HG03139 (cell line): ENCODE data around the gene SNRPD2.
A peak's percentile ranks its signal among the peaks of the same experiment; 100 is the strongest.
"Not testable (repeated sequence)": the region's sequence is repeated elsewhere in the genome, so short reads cannot be mapped to it uniquely, and the experiment has no call there.

Experiments used
- ATAC-seq: cut with Tn5 transposase; IDR thresholded peaks from one replicate; pipeline ENCODE4 v1.9.1; 2021; ENCODE audit not compliant: unreplicated experiment

SNRPD2 gene

DNA sequence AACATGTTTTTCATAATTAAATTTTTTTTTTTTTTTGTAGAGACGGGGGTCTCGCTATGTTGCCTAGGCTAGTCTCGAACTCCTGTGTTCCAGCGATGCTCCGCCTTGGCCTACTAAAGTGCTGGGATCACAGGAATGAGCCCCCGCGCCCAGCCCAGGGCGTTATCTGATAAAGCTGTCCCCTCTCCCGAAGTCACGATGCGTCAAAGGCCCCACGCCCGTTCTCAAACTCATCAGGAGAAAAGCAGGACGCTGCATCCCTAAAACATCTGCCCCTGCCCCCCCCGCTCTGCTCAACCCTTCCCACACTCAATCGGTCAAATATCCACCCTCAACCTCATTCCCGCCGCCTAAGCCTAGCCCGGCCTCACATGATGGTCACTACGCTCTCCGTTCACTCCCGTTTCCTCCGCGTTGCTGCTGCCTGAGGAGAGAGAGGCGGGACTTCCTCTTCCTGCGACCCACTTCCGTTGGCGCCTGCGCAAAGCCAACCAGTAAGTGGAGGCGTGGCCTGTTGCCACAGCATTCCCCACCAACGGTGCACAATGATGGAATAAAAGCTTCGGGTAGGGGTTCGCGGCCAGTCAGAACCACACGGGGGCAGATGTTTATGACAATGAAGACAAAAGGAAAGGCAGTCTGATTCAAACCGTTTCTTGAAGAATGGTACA, at the start of gene SNRPD2:
SNRPD2 (minus strand) TSS at position 438 of the 671 bp plus-strand sequence; CDS start at position 373, 65 bp downstream.
- ATAC-seq = peak; percentile 38

DNA sequence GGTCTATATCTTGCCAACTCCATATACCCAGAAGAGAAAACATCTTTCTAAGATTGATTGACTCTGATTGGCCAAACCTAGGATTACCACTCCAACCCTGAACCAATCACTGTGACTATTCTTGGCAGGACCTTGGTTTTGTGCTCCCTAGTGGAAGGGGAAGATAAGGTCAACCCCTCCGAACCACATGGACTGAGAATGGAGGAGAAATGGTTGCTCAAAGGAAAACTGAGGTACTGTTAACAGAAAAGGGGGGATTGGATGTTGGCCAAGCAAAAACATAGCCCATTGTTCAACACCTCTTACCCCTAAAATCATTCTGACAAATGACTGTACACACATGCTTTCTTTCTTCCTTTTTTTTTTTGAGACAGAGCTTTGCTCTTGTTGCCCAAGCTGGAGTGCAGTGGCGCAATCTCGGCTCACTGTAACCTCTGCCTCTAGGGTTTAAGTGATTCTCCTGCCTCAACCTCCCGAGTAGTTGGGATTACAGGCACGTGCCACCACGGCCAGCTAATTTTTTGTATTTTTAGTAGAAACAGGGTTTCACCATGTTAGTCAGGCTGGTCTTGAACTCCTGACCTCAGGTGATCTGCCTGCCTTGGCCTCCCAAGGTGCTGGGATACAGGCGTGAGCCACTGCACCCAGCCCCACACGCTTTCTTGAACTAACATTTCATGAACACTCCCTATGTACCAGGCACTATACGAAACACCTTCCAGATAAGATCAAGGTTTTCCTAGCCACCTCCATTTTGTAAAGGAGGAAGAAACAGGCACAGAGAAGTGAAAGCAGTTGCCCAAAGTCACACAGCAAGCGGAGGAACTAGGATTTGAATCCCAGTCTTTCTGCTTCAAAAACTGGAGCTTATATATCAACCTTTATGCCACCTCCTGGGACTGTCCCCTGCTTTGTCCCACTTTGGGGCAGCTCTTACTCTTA, 48.0 kb upstream of the SNRPD2 start:
- ATAC-seq = no peak

DNA sequence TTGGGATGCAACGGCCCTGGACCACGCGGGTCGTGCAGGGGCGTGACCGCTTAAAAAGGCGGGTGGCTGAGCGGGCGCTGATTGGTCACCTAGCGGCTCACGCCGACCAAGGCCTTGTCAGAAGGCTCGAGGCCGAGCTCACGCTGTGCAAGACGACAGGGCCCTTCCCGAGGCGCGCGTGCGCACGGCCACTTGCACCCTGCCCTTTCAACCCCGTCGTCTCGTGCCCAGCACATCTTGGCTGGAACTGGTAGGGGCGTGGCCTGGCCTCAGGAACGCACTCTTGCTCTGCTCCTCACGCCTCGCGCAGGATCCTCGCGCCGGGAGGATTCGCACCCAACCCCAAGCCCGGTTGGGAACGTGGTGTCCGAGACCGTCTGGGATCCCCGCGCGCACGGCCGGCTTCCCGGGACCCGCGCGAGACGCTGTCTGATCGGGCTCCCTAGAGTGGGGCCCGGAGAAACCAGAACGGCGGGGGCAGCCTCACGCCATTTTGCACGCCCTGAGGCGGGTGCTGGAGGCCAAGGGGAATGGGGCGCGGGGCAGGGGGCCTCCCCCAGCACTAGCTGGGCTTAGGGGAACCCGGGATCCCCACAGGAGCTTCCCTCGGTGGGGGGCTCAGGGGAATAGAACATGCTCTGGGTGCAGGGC, 41.5 kb upstream of the SNRPD2 start, which contains the start of gene MEIOSIN:
MEIOSIN (plus strand) TSS at position 280 of the 651 bp plus-strand sequence. CDS start 1,938 bp downstream, outside the sequence.
- no peak for ATAC-seq

DNA sequence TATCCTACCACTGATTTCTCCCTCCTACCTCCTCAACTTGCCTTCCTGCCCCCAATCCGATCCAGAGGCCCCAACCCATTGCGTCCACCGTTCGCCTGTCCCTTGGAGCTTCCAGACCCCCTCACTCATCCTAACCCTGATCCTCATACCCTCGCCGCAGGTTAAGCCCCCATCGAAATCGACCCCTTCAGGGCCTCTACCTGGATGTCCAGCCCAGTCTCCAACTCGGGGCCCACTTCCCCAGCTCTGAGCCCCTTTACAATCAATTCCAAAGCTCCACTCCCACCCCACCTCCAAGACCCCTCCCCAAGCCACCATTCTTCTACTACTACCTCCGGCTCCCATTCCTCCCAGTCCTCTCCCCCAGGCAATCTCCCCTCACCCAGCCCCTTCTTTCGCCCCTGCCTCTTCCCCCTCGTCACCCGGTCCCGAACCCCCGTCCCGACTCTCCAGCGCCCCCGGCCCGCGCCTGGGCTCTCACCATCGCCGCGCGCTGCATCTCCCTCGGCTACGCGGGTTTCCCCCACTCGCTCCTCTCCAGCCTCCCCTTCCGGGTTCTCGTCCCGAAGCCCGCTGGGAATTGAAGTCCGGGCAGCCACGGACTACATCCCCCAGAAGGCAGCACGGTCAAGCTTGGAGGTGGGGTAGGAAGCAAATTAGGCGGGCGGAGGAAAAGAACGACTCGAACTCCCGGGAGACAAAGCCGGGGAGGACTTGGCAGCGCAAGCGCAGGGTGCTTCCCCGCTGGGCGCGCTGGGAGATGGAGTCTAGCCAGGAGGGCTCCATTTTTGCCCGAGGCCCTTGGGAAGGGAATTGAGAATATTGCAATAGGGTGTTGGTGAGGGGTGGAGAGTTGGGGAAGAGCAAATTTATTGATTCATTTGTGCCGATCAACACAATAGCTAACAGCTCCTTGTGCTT, 38.9 kb upstream of the SNRPD2 start, which contains the start of gene FBXO46:
FBXO46 (minus strand) TSS at position 529 of the 921 bp plus-strand sequence. CDS start 17,401 bp downstream, outside the sequence.
- peak; percentile 88 for ATAC-seq

DNA sequence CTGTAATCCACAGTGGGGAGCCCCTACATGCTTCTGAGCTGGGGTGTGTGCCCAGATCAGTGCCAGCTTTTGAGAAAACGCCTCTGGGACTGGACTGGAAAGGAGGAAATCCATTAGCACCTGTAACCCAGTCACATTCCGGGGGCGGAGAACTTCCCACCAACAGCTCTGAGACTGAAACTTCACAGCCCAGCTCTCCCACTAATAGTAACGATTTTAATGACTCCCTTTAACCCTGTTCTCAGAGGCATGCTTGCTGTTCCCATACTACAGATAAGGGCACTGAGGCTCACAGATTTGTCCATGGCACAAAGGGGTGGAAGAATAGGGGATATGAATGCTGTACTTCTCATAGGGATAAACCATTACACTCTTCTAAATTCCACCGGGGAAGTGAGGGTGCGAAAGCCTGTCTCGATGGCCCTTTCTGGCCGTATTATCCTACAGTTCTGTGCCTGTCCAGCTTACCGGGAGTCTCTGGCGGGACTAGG, 38.1 kb upstream of the SNRPD2 start:
- ATAC-seq = no peak

DNA sequence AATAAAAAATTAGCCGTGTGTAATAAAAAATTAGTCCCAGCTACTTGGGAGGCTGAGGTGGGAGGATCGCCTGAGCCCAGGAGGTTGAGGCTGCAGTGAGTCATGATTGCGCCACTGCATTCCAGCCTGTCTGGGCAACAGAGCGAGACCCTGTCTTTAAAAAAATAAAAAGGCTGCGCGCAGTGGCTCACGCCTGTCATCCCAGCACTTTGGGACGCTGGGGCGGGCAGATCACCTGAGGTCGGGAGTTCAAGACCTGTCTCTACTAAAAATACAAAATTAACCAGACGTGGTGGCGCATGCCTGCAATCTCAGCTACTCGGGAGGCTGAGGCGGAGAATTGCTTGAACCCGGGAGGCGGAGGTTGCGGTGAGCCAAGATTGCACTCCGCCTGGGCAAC, 36.9 kb upstream of the SNRPD2 start:
- not testable (repeated sequence) for ATAC-seq

DNA sequence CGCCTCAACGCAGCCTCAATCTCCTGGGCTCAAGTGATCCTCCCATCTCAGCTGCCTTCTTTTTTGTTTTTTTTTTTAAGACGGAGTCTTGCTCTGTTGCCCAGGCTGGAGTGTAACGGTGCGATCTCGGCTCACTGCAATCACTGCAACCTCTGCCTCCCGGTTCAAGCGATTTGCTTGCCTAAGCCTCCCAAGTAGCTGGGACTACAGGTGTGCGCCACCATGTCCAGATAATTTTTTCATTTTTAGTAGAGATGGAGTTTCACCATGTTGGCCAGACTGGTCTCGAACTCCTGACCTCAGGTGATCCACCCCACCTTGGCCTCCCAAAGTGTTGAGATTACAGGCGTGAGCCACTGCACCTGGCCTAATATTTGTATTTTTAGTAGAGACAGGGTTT, 28.3 kb upstream of the SNRPD2 start:
- ATAC-seq = not testable (repeated sequence)

DNA sequence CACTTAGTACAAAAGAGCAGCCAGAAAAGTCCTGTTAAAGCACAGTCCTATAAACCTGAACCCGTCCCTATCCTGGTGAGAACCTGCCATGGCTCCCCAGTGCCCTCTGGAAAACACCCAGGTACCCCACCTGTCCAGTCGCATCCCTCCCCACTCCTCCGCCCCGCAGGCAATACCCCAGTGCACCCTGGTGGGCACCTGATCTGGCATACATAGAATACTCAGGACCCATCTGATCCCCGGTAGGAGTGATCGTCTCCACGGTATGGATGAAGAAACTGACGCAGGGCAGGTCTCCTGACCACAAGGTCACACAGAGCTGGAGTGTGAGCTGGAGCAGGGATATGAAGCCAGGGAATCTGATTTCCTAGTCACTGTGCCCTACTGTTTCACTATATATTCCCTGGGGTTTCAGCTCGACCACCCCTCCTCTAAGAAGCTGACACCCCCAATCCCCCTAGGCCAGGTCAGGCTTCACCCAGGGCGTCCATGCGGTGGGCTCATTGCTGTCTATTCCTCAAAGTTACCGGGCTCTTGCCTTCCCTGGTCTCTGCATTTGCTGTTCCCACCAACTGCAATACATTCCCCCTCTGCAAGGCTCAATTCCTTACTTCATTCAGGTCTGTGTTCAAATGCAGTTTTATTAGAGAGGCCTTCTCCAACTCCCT, 26.4 kb upstream of the SNRPD2 start:
- ATAC-seq = no peak

DNA sequence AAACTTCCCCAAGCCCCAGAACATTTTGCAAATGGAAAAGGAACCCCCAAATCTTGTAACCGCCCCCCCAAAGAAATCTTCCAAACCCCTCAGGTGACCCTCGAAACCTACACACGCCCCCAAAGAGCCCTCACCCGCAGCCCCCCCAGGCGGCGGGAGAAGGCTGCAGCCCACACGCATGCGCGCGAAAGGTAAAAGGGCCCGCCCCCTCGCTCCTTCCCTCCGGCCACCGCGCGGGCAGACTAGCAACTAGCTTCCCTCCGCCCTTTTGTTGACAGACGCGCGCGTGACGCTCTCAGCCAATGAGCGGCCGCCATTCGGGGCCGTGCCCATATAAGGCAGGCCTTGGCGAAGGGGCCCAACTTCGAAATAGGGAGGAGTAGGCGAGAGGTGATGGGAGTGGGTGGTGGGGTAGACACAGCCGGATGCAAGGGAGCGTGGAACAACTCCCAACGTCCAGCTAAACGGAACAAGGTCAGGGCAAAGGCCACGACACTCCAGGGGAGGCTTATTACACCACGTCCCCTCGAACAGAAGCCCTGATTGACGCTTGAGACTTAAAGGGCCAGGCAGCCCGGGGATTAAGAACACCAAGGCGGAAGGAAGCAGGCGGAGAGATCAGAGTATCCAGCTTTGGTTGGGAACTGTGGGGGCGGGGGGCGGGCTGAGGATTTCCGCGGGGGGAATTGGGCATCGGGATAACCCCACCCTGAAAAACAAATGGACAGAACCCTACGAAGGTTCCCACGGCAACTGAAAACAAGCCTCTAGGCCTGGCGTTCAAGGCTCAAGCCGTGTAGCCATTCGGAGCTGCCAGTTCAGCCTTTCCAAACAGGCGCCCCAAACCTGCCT, 25.6 kb upstream of the SNRPD2 start:
- peak; percentile 91 for ATAC-seq

DNA sequence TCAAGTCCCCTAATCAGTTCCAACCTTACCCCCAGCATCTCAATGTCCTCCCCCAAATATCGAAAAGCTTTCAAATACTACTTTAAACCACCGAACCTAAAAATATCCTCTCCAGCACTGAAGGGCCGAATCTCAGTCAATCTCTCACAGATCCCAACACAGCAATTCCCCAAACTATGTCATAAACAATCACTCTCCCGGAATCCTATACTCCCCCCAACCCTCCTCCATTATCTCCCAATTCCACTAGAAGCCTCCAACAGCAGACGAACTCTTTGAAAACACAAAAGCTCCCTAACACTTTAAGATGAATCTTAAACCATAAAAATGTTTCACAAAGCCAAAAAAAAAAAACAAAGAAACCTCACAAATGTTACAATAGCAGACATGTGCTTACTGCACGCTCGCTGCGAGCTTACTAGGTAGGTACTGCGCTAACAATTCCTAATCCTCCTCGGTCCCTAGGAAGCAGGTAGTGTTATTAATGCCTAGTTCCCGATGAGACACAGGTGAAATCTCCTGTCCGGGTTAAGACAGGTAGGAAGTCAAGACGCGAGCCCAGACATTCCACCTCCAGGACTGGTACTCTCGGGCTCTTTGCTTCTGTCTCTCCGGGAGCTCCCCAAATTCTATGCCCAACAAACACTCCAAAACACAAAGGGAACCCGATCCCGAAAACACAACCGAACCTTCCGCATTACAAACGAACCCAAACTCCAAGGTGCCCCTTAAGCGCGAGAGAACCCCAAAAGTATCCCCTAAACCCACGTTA, 24.8 kb upstream of the SNRPD2 start:
- no peak for ATAC-seq

DNA sequence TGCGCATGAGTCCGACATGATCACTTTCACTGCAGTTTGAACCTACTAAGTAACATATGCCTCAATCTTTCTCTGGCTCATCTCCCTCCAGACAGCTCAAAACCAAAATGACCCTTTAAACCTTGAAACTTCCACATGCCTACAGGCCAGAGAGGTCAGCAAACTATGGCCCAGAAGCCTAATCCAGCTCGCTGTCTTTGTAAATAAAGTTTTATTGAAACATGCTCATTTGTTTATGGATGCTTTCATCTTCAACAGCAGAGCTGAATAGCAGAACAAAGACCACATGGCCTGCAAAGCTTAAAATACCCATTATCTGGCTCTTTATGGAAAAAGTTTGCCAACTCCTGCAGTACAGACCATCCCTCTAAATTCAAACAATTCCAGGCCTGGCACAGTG, 23.4 kb upstream of the SNRPD2 start:
- ATAC-seq = no peak

DNA sequence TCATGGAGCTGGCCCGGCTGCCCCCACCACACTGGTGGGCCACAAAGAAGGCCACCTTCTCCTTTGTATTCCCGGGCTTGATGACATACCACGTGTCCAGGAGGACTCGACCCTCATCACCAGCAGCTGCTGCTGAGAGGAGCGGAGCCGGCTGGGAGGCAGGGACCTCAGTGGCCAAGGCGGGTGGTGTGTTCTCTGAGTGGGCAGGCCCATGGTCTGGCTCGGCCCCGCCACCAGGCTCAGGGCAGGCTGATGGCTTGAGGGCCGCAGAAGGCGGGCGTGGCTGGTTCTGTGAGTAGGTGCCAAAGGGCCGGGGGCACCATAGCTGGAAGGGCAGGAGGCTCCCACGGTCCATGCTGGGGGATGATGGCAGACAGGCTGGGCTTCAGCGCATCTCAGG, 21.4 kb upstream of the SNRPD2 start:
- no peak for ATAC-seq

DNA sequence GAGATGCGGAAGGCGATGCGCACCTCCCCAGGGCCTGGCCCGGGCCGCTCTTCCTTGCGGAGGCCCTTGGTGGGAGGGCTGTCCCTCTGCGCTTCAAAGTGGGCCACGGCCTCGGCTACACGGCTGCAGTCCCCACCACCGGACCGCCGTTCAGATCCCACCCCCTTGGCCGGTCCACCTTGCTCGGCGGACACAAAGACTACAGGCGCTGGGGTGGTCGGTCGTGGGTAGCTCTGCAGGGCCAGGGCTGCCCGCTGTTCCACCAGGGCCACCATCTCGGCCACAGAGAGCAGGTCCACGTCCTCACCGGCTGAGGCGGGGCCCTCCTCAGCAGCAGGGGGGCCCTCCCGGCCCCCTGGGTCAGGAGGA, 20.9 kb upstream of the SNRPD2 start:
- ATAC-seq = no peak

DNA sequence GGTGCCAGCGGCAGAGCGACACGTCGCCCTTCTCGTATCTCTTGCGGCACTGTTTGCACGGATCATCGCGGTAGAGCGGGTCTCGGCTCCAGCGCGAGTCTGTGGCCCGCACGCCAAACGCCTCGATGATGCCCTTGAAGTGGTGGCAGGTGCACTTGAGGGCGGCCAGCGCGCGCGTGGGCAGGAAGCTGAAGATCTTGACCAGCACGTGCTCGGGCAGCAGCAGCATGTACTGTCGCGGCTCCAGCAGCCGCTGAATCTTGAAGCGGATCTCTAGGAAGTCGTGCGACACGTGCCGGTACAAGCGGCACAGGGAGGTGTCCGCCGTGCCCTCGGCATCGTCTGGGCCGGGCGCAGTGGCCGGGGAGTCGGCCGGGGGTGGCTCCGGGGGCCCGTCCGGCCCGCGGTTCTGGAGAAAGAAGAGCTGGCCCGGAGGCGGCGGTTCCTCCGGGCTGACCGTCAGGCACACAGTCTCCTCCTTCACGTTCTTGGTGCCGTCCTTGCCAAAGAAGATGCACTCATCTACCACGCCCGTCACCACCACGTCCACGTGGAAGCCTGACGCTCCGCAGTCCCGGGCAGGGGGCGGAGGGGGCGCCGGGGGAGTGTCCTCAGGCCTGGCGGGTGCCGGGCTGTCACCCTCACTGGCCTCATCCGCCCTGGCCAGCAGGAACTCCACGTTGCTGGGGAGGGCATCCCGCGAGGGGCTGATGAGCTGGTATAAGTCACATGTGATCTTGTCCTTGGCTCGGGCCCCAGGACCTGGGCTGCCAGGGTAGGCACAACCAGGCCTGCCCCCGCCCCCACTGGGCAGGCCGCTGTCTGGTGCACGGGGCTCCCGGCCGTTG, 20.3 kb upstream of the SNRPD2 start:
- ATAC-seq = no peak

DNA sequence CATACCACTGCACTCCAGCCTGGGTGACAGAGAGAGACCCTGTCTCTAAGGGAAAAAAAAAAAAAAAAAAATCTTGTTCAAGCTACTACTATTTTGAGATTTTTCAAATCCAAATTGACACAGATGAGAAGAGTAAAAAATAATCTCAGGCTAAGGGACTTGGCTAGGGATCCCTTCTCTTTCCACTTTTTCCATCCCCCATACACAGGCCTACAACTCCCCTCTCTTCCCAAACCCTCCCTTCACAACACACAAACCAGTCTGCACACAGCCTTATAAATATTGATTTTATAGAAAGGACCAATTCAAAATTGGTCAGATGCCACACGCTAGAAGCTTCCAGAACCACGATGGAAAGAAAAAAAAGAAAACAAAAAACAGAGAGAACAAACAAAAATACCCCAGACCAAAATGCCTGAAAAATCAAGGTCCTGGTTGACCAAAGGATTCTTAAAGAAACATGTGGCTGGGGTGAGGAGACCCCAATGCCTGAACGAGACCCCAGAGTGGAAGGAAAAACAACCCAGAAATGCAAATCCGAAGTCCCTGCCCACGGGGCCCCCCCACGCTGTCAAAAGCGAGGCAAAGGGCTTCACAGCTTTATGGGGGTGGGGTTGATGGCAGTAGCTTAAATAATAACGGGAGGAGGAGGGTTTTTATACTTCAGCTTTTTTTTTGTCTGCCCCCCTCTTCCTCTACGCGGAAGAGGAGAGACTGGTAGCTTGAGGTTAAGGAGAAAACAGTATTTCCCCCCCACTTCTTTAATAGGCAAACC, 18.8 kb upstream of the SNRPD2 start:
- no peak for ATAC-seq

DNA sequence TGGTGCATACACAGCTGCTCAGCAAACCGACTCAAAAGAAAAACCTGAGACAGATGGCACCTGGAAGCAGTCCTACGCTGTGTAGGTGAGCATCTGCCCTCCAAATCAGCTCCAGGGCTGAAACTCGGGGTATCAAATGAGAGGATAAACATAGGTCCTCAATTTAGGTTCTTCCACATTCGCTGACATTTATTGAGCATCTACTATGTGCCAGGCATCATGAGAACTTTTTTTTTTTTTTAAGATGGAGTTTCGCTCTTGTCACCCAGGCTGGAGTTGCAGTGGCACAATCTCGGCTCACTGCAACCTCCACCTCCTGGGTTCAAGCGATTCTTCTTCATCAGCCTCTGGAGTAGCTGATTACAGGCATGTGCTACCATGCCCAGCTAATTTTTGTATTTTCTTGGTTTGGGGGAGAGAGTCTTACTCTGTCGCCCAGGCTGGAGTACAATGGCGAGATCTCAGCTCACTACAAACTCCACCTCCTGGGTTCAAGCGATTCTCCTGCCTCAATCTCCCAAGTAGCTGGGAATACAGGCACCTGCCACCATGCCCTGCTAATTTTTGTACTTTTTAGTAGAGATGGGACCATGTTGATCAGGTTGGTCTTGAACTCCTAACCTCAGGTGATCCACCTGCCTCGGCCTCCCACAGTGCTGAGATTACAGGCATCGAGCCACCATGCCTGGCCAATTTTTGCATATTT, 14.1 kb upstream of the SNRPD2 start:
- no peak for ATAC-seq
